Panc1 (cell line): ENCODE results near the gene SPCS3.

Experiments
- TCF7L2 ChIP-seq: IDR thresholded peaks from 2 replicates; pipeline ENCODE4 v1.6.1; 2011; ENCODE audit warnings: mild to moderate bottlenecking, low read depth, low read length, inconsistent platforms
- TF ChIP-seq, protein P1 (sequence below): fragments of 450-650 bp; IDR thresholded peaks from 2 replicates; pipeline ENCODE4 v1.5.1; 2017; ENCODE audit warnings: mild to moderate bottlenecking
- TF ChIP-seq, protein P2 (sequence below), 2 experiments: IDR thresholded peaks; 2 replicates each; pipeline ENCODE4 v1.6.1; 2011 to 2012; ENCODE audit warnings: low read depth in 2 of 2, control low read depth in 1 of 2, low read length in 1 of 2, mild to moderate bottlenecking in 1 of 2, moderate library complexity in 1 of 2; ENCODE audit not compliant: insufficient read depth in 1 of 2

DNA sequence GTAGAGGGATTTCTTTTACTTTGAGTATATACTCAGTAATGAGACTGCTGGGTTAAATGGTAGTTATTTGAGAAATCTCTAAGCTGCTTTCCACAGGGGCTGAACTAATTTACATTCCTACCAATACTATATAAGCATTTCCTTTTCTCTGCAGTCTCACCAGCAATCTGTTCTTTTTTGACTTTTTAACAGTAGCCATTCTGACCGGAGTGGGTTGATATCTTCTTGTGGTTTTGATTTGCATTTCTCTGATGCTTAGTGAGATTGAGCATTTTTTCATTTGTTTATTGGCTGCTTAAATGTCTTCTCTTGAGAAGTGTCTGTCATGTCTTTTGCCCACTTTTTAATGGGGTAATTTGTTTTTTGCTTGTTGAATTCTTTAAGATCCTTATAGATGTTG, 43.3 kb downstream of the SPCS3 start:
- TF ChIP-seq TCF7L2 = no peak
- TF ChIP-seq, protein P1, sequence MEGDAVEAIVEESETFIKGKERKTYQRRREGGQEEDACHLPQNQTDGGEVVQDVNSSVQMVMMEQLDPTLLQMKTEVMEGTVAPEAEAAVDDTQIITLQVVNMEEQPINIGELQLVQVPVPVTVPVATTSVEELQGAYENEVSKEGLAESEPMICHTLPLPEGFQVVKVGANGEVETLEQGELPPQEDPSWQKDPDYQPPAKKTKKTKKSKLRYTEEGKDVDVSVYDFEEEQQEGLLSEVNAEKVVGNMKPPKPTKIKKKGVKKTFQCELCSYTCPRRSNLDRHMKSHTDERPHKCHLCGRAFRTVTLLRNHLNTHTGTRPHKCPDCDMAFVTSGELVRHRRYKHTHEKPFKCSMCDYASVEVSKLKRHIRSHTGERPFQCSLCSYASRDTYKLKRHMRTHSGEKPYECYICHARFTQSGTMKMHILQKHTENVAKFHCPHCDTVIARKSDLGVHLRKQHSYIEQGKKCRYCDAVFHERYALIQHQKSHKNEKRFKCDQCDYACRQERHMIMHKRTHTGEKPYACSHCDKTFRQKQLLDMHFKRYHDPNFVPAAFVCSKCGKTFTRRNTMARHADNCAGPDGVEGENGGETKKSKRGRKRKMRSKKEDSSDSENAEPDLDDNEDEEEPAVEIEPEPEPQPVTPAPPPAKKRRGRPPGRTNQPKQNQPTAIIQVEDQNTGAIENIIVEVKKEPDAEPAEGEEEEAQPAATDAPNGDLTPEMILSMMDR = no peak
- TF ChIP-seq, protein P2, sequence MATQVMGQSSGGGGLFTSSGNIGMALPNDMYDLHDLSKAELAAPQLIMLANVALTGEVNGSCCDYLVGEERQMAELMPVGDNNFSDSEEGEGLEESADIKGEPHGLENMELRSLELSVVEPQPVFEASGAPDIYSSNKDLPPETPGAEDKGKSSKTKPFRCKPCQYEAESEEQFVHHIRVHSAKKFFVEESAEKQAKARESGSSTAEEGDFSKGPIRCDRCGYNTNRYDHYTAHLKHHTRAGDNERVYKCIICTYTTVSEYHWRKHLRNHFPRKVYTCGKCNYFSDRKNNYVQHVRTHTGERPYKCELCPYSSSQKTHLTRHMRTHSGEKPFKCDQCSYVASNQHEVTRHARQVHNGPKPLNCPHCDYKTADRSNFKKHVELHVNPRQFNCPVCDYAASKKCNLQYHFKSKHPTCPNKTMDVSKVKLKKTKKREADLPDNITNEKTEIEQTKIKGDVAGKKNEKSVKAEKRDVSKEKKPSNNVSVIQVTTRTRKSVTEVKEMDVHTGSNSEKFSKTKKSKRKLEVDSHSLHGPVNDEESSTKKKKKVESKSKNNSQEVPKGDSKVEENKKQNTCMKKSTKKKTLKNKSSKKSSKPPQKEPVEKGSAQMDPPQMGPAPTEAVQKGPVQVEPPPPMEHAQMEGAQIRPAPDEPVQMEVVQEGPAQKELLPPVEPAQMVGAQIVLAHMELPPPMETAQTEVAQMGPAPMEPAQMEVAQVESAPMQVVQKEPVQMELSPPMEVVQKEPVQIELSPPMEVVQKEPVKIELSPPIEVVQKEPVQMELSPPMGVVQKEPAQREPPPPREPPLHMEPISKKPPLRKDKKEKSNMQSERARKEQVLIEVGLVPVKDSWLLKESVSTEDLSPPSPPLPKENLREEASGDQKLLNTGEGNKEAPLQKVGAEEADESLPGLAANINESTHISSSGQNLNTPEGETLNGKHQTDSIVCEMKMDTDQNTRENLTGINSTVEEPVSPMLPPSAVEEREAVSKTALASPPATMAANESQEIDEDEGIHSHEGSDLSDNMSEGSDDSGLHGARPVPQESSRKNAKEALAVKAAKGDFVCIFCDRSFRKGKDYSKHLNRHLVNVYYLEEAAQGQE (IDR thresholded peaks at IDR 0.05; ENCODE audit: insufficient read depth in 1 of 2, low read depth in 2 of 2, low read length in 1 of 2) = no peak
